NCI-H187 (cell line): Measurements from ENCODE around the gene TBXA2R.

ENCODE experiments used
- DNase-seq, 2 experiments: peaks; one replicate each; lab custom pipeline; 2025; lab: John Stamatoyannopoulos, UW

TBXA2R gene

GRCh38 chr19:3619631-3620012 lies 12.9 kb upstream of the TBXA2R start:
- DNase-seq: no peak

GRCh38 chr19:3618811-3619630 lies 12.3 kb upstream of the TBXA2R start:
- DNase-seq: no peak

- no peak for DNase-seq
Measured at GRCh38 chr19:3618144-3618810, 11.6 kb upstream of the TBXA2R start.

GRCh38 chr19:3617463-3617862 lies 10.8 kb upstream of the TBXA2R start:
- no peak for DNase-seq

- DNase-seq: no peak
Measured at GRCh38 chr19:3615524-3616135, 9.0 kb upstream of the TBXA2R start.

GRCh38 chr19:3614858-3615505 lies 8.3 kb upstream of the TBXA2R start:
- no peak for DNase-seq

- no peak for DNase-seq
Measured at GRCh38 chr19:3613818-3614661, 7.4 kb upstream of the TBXA2R start.

GRCh38 chr19:3612901-3613741 lies 6.4 kb upstream of the TBXA2R start:
- no peak for DNase-seq

- DNase-seq: no peak
Measured at GRCh38 chr19:3612330-3612729, 5.7 kb upstream of the TBXA2R start.

GRCh38 chr19:3611841-3612240 lies 5.2 kb upstream of the TBXA2R start:
- DNase-seq: no peak

- DNase-seq: no peak
Measured at GRCh38 chr19:3610745-3611717, 4.4 kb upstream of the TBXA2R start.

- DNase-seq: no peak
Measured at GRCh38 chr19:3609779-3610719, 3.4 kb upstream of the TBXA2R start.

GRCh38 chr19:3608750-3609322 lies 2.2 kb upstream of the TBXA2R start:
- DNase-seq: no peak

GRCh38 chr19:3608079-3608641 lies 1.5 kb upstream of the TBXA2R start:
- DNase-seq: no peak

GRCh38 chr19:3607303-3608078 lies 816 bp upstream of the TBXA2R start:
- DNase-seq: no peak

- DNase-seq: no peak
Measured at GRCh38 chr19:3606174-3606689, 443 bp downstream of the TBXA2R start.

GRCh38 chr19:3605770-3606169 lies 905 bp downstream of the TBXA2R start:
- no peak for DNase-seq
